ENCODE measurements around the gene RNF144A.
A peak's percentile ranks its signal among the peaks of the same experiment; 100 is the strongest.

The RNF144A gene

DNA sequence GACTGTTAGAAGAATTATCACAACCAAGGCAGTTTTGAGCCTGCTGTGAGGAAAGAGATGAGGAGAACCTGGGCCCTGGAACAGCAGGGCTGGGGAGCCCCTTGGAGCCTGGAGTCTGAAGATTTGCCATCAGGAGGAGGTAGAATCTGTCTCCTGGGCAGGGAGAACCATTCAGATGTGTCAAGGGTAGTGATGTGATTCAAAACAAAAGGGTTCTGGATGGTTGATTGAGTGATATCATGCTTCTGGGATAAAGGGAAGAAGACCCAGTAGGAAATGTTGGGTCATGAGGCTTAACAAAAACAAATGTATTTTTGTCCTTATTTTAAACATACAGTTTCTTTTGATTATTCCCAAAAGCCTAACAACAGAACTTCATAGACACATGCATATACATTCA, 28.6 kb downstream of the RNF144A start:
- no peak overlapping the region for H3K4me3 ChIP-seq (ENCODE audit: low read length)
- TF ChIP-seq CTCF (conservative IDR thresholded peaks at IDR 0.05; ENCODE audit: low read depth, low read length), result no peak
- DNase-seq (ENCODE audit: low read depth), result no peak

- DNase-seq (ENCODE audit: low read depth), result peak; percentile 72
- no peak overlapping the region for H3K4me3 ChIP-seq (ENCODE audit: low read length)
- TF ChIP-seq CTCF (conservative IDR thresholded peaks at IDR 0.05; ENCODE audit: low read depth, low read length), result no peak
Observed at GRCh38 chr2:6946722-6947121, 29.5 kb downstream of the RNF144A start.

DNA sequence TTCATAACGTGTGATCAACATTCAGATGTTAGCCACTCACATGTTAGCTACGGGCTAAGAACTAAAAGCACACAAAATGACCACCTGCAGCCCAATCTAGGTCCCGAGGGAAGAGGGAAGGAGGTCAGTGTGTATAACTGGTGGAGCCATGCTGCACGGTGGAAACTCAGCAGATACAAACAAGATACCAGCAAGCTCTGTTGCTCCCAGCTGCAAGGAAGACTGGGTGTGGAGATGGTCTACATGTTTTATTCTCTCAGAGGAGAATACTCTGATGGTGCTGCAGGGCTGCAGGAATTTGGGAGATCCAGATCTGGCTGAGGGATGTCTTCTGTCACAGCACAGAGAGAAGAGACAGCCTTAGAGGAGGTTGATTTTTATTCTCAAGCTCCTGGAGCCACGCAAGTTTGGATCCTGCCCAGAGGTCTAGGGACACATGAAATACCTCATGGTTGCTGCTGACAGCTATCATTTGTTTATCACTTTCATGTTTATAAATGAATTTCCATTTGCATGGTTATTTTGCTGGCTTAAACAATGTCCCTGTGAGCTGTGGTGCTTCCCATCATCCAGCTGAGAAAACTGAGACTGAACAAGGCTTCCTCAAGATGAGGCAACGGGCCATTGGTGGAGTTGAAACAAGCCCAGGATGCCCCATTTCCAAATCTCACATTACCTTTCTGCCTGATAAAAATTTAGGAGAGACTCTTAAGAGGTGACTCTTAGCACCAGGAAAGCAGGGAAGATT, 30.9 kb downstream of the RNF144A start:
- no peak for DNase-seq (ENCODE audit: low read depth)
- TF ChIP-seq CTCF (conservative IDR thresholded peaks at IDR 0.05; ENCODE audit: low read depth, low read length), result no peak
- no peak overlapping the region for H3K4me3 ChIP-seq (ENCODE audit: low read length)

- no peak for TF ChIP-seq CTCF (conservative IDR thresholded peaks at IDR 0.05; ENCODE audit: low read depth, low read length)
- DNase-seq (ENCODE audit: low read depth), result no peak
- no peak overlapping the region for H3K4me3 ChIP-seq (ENCODE audit: low read length)
Observed at GRCh38 chr2:6948677-6949351, 31.6 kb downstream of the RNF144A start.

GRCh38 chr2:6951046-6951445, 33.8 kb downstream of the RNF144A start:
- DNase-seq (ENCODE audit: low read depth), result no peak
- no peak for TF ChIP-seq CTCF (conservative IDR thresholded peaks at IDR 0.05; ENCODE audit: low read depth, low read length)

GRCh38 chr2:6952101-6952500, 34.9 kb downstream of the RNF144A start:
- no peak for DNase-seq (ENCODE audit: low read depth)
- H3K4me3 ChIP-seq (ENCODE audit: low read length), result no peak overlapping the region
- no peak for TF ChIP-seq CTCF (conservative IDR thresholded peaks at IDR 0.05; ENCODE audit: low read depth, low read length)

More at GRCh38 chr2:6951046-6951445, 33.8 kb downstream of the RNF144A start:
- H3K4me3 ChIP-seq (ENCODE audit: low read length), result no peak overlapping the region

DNA sequence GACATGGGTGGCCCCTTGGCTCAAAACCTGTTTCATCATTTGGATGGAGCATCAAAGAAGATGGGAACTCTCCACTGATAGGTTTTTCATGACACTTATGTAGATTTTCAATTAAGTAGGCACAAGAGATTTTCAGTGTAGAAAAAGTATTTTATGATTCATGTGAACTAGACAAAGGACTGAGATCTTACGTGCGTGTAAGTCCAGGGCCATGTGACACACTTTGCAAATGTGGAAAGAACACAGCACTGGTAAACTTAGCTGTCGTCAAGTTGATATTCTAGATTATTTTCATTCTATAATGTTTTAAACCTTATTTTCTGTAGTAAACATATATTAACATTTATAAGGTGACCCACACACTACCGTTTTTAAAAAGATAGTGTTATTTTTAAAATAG, 37.4 kb downstream of the RNF144A start:
- H3K4me3 ChIP-seq (ENCODE audit: low read length), result no peak overlapping the region
- no peak for TF ChIP-seq CTCF (conservative IDR thresholded peaks at IDR 0.05; ENCODE audit: low read depth, low read length)
- no peak for DNase-seq (ENCODE audit: low read depth)
